Kidney (tissue), 14 donors: Measurements from ENCODE around the gene PPFIBP1. TPM values are rescaled to one million over a fixed set of nuclear protein-coding genes. Genes with fewer than 3 reads are reported as not detected.

ENCODE experiments used
- DNase-seq, 5 donors: peaks; one replicate each; pipeline ENCODE4 v3.0.0-alpha.2; 2013 to 2020
- FAIRE-seq: peaks from 2 replicates; lab custom pipeline; 2012; peaks lifted over from hg19 to GRCh38; lab: Jason Lieb, UNC
- H3K27ac ChIP-seq, 2 donors: one replicate each; pipeline ENCODE4 v1.7.0; 2013; ENCODE audit warnings: low read depth in 2 of 2, low read length in 2 of 2, inconsistent platforms in 1 of 2
- H3K27me3 ChIP-seq: one replicate; pipeline ENCODE4 v1.7.1; 2013; ENCODE audit warnings: low read length, inconsistent platforms; ENCODE audit not compliant: control insufficient read depth, insufficient read depth
- H3K36me3 ChIP-seq, 3 donors: one replicate each; pipeline versions ENCODE4 v1.7.0 to v1.7.1; 2013; ENCODE audit warnings: low read length in 3 of 3, control low read depth in 1 of 3, inconsistent platforms in 1 of 3; ENCODE audit not compliant: insufficient read depth in 3 of 3, control insufficient read depth in 2 of 3
- H3K4me1 ChIP-seq, 3 donors: one replicate each; pipeline versions ENCODE4 v1.7.0 to v1.7.1; 2013; ENCODE audit warnings: low read length in 3 of 3, inconsistent platforms in 1 of 3, low read depth in 1 of 3; ENCODE audit not compliant: control insufficient read depth in 2 of 3, insufficient read depth in 2 of 3
- H3K4me3 ChIP-seq, 3 donors: one replicate each; pipeline versions ENCODE4 v1.7.0 to v1.8.1; 2013; ENCODE audit warnings: low read length in 3 of 3, control low read depth in 1 of 3, inconsistent platforms in 1 of 3
- H3K9ac ChIP-seq, 3 donors: one replicate each; pipeline versions ENCODE4 v1.7.0 to v1.7.1; 2013; ENCODE audit warnings: low read length in 3 of 3, control low read depth in 1 of 3, inconsistent platforms in 1 of 3
- H3K9me3 ChIP-seq, 3 donors: one replicate each; pipeline versions ENCODE4 v1.7.0 to v1.7.1; 2013; ENCODE audit warnings: low read length in 3 of 3, control low read depth in 1 of 3, inconsistent platforms in 1 of 3; ENCODE audit not compliant: control insufficient read depth in 2 of 3, insufficient read depth in 1 of 3
- intact Hi-C: fragments of 100-400 bp; cut with DNase I; formaldehyde crosslinking; loops from one replicate; pipeline ENCODE4 v1.11.1; 2022
- polyA plus RNA-seq: library from polyadenylated mRNA; stranded (reverse); fragments of 350-450 nt; fragmentation: Illumina TruSeq; extraction: RNeasy Lipid Tissue Mini Kit (QIAGEN cat#74804); gene quantifications from one replicate; pipeline ENCODE4 v1.2.3, GENCODE V29; 2014; ENCODE audit warnings: low read depth, low replicate concordance; ENCODE audit not compliant: insufficient read depth
- total RNA-seq: library from RNA; stranded (reverse); fragmentation: NEBNext Ultra II Directional; extraction: Animal tissue kit (Norgen Biotek cat#: 25700); gene quantifications from one replicate; pipeline ENCODE4 v1.2.1, GENCODE V29; 2021
- TF ChIP-seq, protein P1 (sequence below): IDR thresholded peaks from 3 replicates; pipeline ENCODE4 v1.5.1; 2012; ENCODE audit warnings: mild to moderate bottlenecking, moderate library complexity, borderline replicate concordance; ENCODE audit not compliant: insufficient read depth; ENCODE audit errors: extremely low read depth
- donor health status: control.
- donor health status: control.
- donor health status: control.
- donor health status: control.
- donor health status: control.
- donor health status: DM: yes; HTN: yes; CAD: no.
- donor health status: Normal renal cell carcinoma (clear cell type).

The PPFIBP1 gene
- total and polyA plus RNA-seq, 2 donors from 2014 or later: 12.7 to 175 TPM

DNA sequence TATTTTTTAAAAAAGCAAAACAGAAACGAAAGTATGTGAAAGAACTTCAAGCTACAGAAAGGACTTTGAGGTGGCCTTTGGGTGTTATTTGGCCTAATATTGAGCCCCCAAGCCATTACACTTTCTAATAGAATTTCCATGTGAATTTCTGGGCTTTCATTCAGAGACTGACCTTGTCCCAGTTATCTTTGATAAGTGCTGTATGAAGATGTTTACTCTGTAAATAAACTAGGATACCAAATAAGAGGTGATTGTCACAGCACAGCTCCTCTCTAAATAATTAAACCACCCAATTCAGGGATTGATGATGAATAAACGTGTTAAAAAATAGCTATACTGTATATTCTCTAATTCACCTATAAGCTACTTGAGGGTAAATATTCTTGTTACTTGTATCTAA, 32.8 kb upstream of the PPFIBP1 start:
- TF ChIP-seq, protein P1, sequence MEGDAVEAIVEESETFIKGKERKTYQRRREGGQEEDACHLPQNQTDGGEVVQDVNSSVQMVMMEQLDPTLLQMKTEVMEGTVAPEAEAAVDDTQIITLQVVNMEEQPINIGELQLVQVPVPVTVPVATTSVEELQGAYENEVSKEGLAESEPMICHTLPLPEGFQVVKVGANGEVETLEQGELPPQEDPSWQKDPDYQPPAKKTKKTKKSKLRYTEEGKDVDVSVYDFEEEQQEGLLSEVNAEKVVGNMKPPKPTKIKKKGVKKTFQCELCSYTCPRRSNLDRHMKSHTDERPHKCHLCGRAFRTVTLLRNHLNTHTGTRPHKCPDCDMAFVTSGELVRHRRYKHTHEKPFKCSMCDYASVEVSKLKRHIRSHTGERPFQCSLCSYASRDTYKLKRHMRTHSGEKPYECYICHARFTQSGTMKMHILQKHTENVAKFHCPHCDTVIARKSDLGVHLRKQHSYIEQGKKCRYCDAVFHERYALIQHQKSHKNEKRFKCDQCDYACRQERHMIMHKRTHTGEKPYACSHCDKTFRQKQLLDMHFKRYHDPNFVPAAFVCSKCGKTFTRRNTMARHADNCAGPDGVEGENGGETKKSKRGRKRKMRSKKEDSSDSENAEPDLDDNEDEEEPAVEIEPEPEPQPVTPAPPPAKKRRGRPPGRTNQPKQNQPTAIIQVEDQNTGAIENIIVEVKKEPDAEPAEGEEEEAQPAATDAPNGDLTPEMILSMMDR: no peak
- intact Hi-C loops: no loop called here
- Histone ChIP-seq H3K4me1 (no peaks in the 10 kb centered on the region), H3K9ac (no peak overlapping the region), H3K27me3 (no peaks in the 10 kb centered on the region), H3K36me3 (no peaks in the 10 kb centered on the region), H3K27ac (no peak overlapping the region), H3K4me3 (no peak overlapping the region), H3K9me3 (no peaks in the 10 kb centered on the region)
- DNase-seq (no peak), FAIRE-seq (no peak)

DNA sequence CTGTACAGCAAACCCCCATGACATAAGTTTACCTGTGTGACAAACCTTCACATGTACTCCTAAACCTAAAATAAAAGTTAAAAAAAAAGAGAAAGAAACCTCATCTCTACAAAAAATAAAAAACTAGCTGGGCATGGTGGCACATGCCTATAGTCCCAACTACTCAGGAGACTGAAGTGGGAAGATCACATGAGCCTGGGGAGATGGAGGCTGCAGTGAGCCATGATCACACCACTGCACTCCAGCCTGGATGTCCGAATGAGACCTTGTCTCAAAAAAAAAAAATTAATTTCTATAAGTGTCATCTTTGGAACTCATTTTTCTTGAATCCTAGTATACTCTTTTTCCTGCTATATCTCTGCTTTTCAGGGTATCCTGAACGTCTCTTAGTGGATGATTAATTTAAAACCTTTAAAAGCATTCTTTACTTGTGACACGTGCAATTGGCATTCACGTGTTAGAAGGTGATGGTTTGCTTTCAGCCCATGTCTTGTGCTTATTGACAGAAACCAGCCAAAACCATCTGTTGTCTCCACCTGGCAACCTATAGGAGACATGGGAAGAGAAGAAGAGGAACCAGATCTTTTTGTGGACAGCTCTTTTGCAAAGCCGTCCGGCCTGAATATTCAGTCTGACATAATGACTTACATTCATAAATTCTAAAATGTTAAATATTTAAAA, 30.6 kb upstream of the PPFIBP1 start:
- intact Hi-C loops: no loop called here
- DNase-seq: no peak
- TF ChIP-seq, protein P1: no peak
- Histone ChIP-seq H3K9ac (no peak overlapping the region), H3K9me3 (no peaks in the 10 kb centered on the region), H3K36me3 (no peaks in the 10 kb centered on the region), H3K27me3 (no peaks in the 10 kb centered on the region), H3K27ac (no peak overlapping the region), H3K4me3 (no peak overlapping the region), H3K4me1 (no peaks in the 10 kb centered on the region)
- no peak for FAIRE-seq

GRCh38 chr12:27497446-27497845, 26.6 kb upstream of the PPFIBP1 start:
- Histone ChIP-seq H3K36me3 (no peaks in the 10 kb centered on the region), H3K4me1 (no peaks in the 10 kb centered on the region), H3K27me3 (no peaks in the 10 kb centered on the region), H3K9me3 (no peaks in the 10 kb centered on the region), H3K4me3 (no peak overlapping the region), H3K9ac (no peak overlapping the region), H3K27ac (no peak overlapping the region)
- TF ChIP-seq, protein P1: no peak
- intact Hi-C loops: no loop called here
- FAIRE-seq (no peak), DNase-seq (no peak)

- FAIRE-seq (no peak), DNase-seq (no peak)
- Histone ChIP-seq H3K27me3 (no peaks in the 10 kb centered on the region), H3K4me1 (no peaks in the 10 kb centered on the region), H3K27ac (no peak overlapping the region), H3K9ac (no peak overlapping the region), H3K9me3 (no peaks in the 10 kb centered on the region), H3K36me3 (no peaks in the 10 kb centered on the region), H3K4me3 (no peak overlapping the region)
- TF ChIP-seq, protein P1: no peak
- intact Hi-C loops: no loop called here
Observed at GRCh38 chr12:27498149-27498548, 25.9 kb upstream of the PPFIBP1 start.
